Activated CD4-positive, CD25-positive, alpha-beta regulatory T cell treated with anti-CD3 and anti-CD28 coated beads, Interleukin-2, amount 50 U/mL, for 16 hours (primary cell): ENCODE results near the gene SARS2.
"Not testable (repeated sequence)": the region's sequence is repeated elsewhere in the genome, so short reads cannot be mapped to it uniquely, and the experiment has no call there.

Experiments
- DNase-seq: peaks from one replicate; pipeline ENCODE4 v3.0.0-alpha.2; 2020; ENCODE audit warnings: low read depth, low spot score

Gene SARS2

DNA sequence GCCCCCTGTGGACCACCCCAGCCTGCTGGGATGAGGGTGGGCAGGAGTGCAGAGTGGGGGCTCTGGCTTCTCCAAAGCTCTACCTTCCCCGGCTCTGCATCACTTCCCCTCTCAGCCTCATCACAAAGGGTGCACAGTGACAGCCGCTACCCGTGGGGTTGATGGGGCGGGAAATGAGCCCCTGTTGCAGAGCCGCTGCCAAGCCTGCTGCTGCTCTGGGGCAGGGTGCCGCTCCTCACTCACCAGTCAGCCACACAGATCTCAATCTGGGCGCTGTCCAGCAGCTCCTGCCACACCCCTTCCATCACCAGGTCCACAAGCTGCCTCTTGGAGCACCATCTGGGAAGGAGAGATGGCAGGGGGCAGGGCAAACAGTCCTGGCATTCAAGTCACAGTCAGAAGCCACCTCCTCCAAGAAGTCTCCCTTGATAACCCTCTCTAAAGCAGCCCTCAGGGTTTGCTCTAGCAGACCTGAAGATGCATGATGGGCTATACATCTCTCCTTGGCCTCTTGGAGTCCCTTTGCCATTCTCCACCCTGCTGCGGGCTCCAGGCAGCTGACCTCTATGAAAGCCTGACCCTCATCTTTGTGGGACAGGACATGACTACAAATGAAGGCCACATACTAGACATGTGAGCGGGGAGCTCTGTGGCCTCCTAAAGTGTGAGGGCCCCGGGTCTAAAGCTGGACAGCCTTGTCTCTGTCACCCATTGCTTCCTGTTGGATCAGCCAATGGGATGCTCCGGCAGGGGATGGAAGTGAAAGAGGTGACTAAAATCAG, 15.9 kb upstream of the SARS2 start:
- no peak for DNase-seq

GRCh38 chr19:38945562-38946228, 15.1 kb upstream of the SARS2 start:
- DNase-seq = no peak

DNA sequence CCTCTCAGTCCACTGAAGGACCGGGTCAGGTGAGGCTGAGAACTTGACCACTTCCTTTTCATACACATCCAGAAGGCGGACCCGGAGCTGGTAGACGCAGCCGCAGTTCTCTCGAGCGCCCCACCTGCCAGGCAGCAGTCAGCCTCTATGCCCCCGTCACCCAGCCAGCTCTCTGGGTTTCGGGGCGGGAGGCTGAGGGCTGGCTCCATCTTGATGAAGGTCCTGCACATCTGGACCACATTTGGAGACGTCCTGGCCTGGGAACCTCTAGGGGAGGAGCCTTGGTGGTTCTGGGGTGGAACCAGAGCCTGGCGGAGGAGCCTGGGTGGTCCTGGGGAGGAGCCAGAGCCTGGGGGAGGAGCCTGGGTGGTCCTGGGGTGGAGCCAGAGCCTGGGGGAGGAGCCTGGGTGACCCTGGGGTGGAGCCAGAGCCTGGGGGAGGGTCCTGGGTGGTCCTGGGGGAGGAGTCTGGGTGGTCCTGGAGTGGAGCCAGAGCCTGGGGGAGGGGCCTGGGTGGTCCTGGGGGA, 14.5 kb upstream of the SARS2 start:
- DNase-seq = no peak

DNA sequence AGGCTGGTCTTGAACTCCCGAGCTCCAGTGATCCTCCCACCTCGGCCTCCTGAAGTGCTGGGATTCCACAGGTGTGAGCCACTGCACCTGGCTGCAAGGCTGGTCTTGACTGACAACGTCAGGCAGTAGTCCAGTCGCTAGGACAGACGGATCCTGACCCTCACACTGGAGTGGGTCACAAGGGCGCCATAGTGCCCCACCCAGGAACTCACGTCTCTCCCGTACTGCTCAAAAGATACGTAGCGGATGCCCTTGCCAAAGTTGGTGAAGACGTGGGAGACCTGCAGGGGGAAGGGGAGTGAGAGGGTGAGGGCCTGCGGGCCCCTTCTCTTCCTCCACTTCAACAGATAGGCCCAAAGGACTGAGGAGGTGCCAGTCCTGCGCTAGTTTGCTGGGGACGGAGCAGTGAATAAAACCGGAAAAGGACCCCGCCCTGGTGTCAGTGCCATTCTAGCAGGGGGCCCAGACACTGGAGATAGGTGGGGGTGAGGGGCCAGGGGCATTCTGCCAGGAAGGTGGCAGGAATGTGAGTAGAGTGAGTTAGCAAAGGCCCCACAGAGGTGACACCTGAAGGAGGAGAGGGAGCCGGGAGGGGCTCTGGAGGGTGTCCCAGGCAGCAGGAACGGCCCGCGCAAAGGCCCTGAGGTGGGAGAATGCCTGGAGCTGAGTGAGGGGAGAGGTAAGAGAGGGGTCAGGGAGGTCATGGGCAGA, 12.1 kb upstream of the SARS2 start:
- DNase-seq = no peak

GRCh38 chr19:38941979-38942378, 11.4 kb upstream of the SARS2 start:
- no peak for DNase-seq

GRCh38 chr19:38941466-38941865, 10.9 kb upstream of the SARS2 start:
- DNase-seq = not testable (repeated sequence)

- no peak for DNase-seq
Measured at GRCh38 chr19:38939957-38940356, 9.4 kb upstream of the SARS2 start.

DNA sequence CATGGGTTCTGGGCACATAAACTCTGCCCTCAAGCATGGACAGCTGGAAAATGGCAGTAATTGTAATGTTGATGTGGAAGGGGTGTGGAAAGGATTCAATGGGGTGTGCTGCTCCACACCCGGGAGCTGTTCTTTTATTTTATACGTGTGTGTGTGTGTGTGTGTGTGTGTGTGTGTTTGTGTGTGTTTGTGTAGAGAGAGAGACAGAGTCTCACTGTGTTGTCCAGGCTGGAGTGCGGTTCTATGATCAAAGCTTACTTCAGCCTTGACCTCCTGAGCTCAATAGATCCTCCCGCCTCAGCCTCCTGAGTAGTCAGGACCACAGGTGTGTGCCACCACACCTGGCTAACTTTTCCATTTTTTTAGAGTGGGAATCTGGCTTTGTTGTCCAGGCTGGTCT, 3.0 kb upstream of the SARS2 start:
- DNase-seq = no peak

DNA sequence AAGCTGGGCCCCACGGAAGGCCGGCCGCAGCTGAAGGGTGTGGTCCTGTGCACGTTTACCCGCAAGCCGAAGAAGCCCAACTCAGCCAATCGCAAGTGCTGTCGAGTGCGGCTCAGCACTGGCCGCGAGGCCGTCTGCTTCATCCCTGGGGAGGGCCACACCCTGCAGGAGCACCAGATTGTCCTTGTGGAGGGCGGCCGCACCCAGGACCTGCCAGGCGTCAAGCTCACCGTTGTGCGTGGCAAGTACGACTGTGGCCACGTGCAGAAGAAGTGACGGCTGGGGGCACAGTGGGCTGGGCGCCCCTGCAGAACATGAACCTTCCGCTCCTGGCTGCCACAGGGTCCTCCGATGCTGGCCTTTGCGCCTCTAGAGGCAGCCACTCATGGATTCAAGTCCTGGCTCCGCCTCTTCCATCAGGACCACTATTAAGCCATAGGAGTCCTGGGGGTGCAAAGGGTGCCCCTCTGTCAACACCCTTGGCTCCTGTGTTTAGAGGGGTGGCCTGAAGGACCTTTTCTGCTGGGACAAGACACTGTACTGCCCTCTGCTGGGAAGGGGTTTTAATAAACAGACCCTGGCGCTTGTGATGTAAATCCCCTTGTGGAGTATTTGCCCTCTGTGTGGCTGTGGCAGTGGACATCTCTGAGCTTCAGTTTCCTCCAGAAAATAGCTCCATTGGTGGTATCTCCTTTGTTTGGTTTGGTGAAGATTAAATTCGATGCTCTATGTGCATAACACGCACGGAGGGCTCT, 2.0 kb upstream of the SARS2 start:
- DNase-seq = no peak

GRCh38 chr19:38931521-38931793, 894 bp upstream of the SARS2 start:
- DNase-seq = no peak

- peak; percentile 97 for DNase-seq
Measured at GRCh38 chr19:38930776-38931520, 385 bp upstream of the SARS2 start, which contains the start of gene MRPS12. TSS of gene MRPS12 (plus strand) at chr19:38930944. CDS start at chr19:38931295, 351 bp downstream.

GRCh38 chr19:38928391-38929001, 2.1 kb downstream of the SARS2 start:
- DNase-seq = no peak

DNA sequence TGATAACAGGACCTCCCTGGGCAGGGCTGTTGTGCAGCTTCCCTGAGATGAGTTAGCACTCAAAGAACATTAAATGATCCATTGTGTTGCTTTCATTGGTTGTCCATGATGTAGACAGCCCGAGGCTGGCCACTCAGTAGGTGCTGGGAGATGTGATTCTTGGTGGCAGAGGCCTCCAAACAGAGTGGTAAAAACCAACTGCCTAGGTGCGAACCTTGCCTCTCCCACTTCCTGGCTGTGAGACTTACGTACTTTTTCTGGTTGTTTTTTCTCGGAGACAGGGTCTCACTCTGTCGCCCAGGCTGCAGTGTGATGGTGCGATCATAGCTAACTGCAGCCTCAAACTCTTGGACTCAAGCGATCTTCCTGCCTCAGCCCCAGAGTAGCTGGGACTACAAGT, 6.2 kb downstream of the SARS2 start:
- no peak for DNase-seq

GRCh38 chr19:38922482-38922881, 8.1 kb downstream of the SARS2 start:
- no peak for DNase-seq

- DNase-seq = no peak
Measured at GRCh38 chr19:38921420-38922274, 8.9 kb downstream of the SARS2 start.

DNA sequence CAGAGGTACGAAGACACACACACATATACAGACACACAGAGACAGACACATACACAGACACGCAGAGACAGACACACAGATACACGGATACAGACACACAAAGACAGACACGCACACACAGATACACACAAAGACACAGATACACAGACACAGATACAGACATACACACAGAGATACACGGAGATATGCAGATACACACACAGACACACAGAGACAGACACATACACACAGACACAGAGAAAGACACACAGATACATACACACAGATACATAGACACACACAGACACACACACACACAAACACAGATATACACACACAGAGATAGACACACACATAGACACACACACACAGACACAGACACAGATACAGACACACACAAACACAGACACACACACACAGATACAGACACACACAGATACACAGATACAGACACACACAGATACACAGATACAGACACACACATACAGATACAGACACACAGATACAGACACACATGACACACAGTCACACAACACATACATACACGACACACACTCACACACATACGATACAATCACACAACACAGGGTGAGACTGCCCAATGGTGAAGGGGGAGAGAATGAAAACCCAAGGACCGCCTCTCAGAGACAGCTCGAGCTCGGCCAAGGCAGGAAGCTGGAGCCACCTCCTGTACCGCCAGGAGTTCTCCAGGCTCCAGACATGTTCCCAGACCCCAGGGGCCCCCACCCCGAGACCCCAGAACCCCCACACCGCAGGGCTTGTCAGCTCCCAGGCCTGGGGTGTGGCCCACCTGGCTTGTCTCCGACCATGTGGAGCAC, 9.8 kb downstream of the SARS2 start:
- no peak for DNase-seq

DNA sequence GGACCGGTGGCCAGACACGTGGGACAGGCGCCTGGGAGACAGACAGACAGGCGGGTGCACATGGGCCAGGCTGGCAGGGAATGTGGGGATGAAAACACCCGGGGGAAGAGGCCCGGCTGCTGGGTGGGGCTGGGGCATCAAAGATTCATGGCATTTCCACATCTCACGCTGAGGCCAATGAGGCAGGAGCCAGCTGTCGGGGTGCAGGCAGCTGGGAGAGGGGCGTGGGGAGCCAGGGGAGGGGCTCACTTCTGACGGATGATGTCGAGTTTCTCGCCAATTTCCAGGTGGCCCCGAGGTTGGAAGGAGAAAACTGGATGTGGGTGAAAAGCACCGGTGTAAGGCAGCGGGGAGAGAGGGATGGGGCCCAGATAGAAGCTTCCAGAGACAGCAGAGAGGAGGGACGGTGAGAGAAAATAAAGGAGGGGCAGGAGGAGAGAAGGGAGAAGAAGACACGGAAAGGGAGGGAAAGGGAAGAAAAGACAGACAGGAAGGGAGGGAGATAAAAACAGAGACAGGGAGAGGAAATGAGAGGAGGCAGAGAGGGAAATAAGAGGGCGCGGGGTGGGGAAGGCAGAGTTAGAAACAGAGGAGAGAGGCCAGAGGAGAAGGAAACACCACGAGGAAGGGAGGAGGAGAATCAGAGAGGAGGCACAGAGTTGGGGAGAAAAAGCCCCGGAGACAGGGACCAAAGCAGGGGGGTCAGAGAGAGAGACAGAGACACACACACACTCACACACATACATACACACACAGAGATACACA, 10.5 kb downstream of the SARS2 start:
- no peak for DNase-seq

DNA sequence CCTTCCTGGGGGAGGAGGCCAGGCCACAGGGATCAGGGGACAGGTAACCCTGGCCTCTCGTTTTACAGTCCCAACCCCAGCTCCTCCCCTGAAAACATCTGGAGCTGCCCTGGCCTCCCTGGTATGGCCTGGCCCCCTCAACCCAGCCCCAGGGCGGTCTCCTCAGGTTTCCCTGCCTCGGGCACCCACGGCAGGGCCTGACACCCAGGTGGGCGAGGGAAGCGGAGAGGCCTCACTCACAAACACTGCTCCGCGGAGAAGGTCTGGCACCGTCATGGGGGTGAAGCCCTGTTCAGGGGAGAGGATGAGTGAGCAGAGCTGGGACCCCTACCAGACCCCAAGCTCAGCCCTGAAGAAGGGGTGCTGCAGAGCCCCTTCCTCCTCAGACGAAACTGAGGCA, 12.0 kb downstream of the SARS2 start:
- no peak for DNase-seq
